ENCODE data around the gene ARHGEF7. TPM values are rescaled to one million over a fixed set of nuclear protein-coding genes. Genes with fewer than 3 reads are reported as not detected.
A peak's percentile ranks its signal among the peaks of the same experiment; 100 is the strongest.

The ARHGEF7 gene
- total RNA-seq, 2 experiments from 2014 or later, result 78.9 to 82.0 TPM

- Mint-ChIP-seq H3K36me3 (peaks cover 8% of the 10 kb centered on the region), H3K27me3 (no peaks in the 10 kb centered on the region), H3K9me3 (no peaks in the 10 kb centered on the region), H3K4me3 (no peak overlapping the region), H3K4me1 (peaks cover 28% of the 10 kb centered on the region), H3K27ac (no peak overlapping the region)
- no peak for DNase-seq
- ATAC-seq (ENCODE audit: low read depth), result no peak
- POLR2A ChIA-PET, result no interaction called here
These were observed 91.0 kb downstream of the ARHGEF7 start for GRCh38 chr13:111206148-111206547.

DNA sequence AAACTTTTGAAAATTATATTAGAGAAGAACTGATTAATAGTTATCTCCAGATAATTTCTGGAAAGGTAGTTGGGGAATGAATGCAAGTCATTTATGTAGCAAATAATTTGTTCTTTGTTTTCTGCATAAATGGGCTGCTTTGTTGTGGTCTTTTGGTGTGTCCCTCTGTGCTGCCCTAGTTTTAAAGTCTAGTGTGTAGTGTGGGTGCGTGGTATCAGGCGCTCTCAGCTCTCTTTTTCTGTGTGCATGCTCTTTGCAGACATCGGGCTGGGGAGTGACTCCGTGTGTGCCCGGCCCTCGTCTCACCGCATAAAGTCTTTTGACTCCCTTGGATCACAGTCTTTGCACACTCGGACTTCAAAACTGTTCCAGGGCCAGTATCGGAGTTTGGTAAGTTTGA, 94.5 kb downstream of the ARHGEF7 start:
- no peak overlapping the region for H3K27ac Mint-ChIP-seq
- H3K4me3 Mint-ChIP-seq, result no peak overlapping the region
- DNase-seq, result no peak
- H3K4me1 Mint-ChIP-seq, result peaks cover 5% of the 10 kb centered on the region
- no peak for ATAC-seq (ENCODE audit: low read depth)
- no peaks in the 10 kb centered on the region for H3K9me3 Mint-ChIP-seq
- H3K36me3 Mint-ChIP-seq, result peaks cover 9% of the 10 kb centered on the region
- H3K27me3 Mint-ChIP-seq, result no peaks in the 10 kb centered on the region
- POLR2A ChIA-PET, result no interaction called here

GRCh38 chr13:111210091-111210490, 95.0 kb downstream of the ARHGEF7 start:
- Mint-ChIP-seq H3K9me3 (no peaks in the 10 kb centered on the region), H3K4me3 (no peak overlapping the region), H3K27ac (no peak overlapping the region), H3K27me3 (no peaks in the 10 kb centered on the region), H3K36me3 (peaks cover 9% of the 10 kb centered on the region), H3K4me1 (peaks cover 5% of the 10 kb centered on the region)
- ATAC-seq (ENCODE audit: low read depth) (no peak), DNase-seq (no peak)
- POLR2A ChIA-PET, result no interaction called here

- DNase-seq, result no peak
- Mint-ChIP-seq H3K36me3 (peaks cover 9% of the 10 kb centered on the region), H3K27ac (no peak overlapping the region), H3K27me3 (no peaks in the 10 kb centered on the region), H3K4me3 (no peak overlapping the region), H3K9me3 (no peaks in the 10 kb centered on the region), H3K4me1 (peaks cover 11% of the 10 kb centered on the region)
- no peak for ATAC-seq (ENCODE audit: low read depth)
- POLR2A ChIA-PET, result no interaction called here
These were observed 95.7 kb downstream of the ARHGEF7 start for GRCh38 chr13:111210544-111211469.

DNA sequence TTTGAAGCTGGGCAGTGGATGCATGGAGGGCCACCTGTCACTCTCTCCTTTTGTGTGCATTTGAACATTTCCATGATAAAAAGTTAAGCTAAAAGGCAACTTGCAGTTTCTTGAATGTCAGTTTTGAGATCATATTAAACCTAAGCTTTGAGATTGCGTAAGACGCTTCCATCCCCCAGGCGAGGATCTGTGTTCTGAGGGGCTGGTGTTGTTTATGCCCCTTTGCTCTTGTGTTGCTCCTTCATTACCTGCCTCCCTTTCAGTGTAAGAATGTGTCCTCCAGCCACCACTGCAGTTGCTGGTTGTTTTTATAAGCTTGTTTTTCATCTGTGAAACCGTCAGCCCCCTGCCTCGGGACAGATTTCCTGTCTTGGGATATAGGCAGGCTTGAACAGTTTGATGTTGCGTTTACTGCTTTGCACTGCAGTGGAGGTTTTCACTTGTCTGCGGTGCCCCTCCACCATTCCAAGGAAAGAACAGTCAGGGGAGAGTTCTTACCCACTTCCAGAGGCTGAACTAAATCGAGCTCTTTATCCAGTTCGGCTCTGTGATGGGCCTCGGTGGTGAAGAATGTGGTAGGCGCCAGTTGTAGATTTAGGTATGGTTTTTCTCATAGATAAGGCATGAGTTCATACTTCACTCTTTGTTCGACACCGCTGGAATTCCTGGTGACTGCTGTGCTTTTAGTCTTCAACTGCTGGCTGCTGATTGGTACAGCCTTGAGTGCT, 96.8 kb downstream of the ARHGEF7 start:
- H3K27ac Mint-ChIP-seq, result no peak overlapping the region
- peaks cover 13% of the 10 kb centered on the region for H3K4me1 Mint-ChIP-seq
- H3K9me3 Mint-ChIP-seq, result no peaks in the 10 kb centered on the region
- POLR2A ChIA-PET, result no interaction called here
- no peaks in the 10 kb centered on the region for H3K27me3 Mint-ChIP-seq
- H3K36me3 Mint-ChIP-seq, result peaks cover 5% of the 10 kb centered on the region
- ATAC-seq (ENCODE audit: low read depth) (no peak), DNase-seq (no peak)
- H3K4me3 Mint-ChIP-seq, result no peak overlapping the region

- H3K4me1 Mint-ChIP-seq, result peaks cover 13% of the 10 kb centered on the region
- H3K27ac Mint-ChIP-seq, result no peak overlapping the region
- POLR2A ChIA-PET, result no interaction called here
- ATAC-seq (ENCODE audit: low read depth) (no peak), DNase-seq (no peak)
- no peak overlapping the region for H3K4me3 Mint-ChIP-seq
- H3K36me3 Mint-ChIP-seq, result peaks cover 5% of the 10 kb centered on the region
- H3K27me3 Mint-ChIP-seq, result no peaks in the 10 kb centered on the region
- H3K9me3 Mint-ChIP-seq, result no peaks in the 10 kb centered on the region
These were observed 97.4 kb downstream of the ARHGEF7 start for GRCh38 chr13:111212517-111212873.

- no peaks in the 10 kb centered on the region for H3K9me3 Mint-ChIP-seq
- DNase-seq (no peak), ATAC-seq (ENCODE audit: low read depth) (no peak)
- no peak overlapping the region for H3K27ac Mint-ChIP-seq
- POLR2A ChIA-PET, result no interaction called here
- H3K27me3 Mint-ChIP-seq, result no peaks in the 10 kb centered on the region
- no peak overlapping the region for H3K4me3 Mint-ChIP-seq
- peaks cover 15% of the 10 kb centered on the region for H3K4me1 Mint-ChIP-seq
- H3K36me3 Mint-ChIP-seq, result peaks cover 8% of the 10 kb centered on the region
These were observed 99.0 kb downstream of the ARHGEF7 start for GRCh38 chr13:111213964-111214726.

- Mint-ChIP-seq H3K9me3 (no peaks in the 10 kb centered on the region), H3K4me1 (peaks cover 12% of the 10 kb centered on the region), H3K27ac (no peak overlapping the region), H3K4me3 (no peak overlapping the region), H3K36me3 (peaks cover 6% of the 10 kb centered on the region), H3K27me3 (no peaks in the 10 kb centered on the region)
- no peak for ATAC-seq (ENCODE audit: low read depth)
- no peak for DNase-seq
- POLR2A ChIA-PET, result interaction anchor here (0.7 to 0.8 kb wide), 2 partner anchors 24 to 148 kb away, joined by 4 read pairs; no protein-coding TSS in a partner anchor
These were observed 100.3 kb downstream of the ARHGEF7 start for GRCh38 chr13:111215081-111216047.

DNA sequence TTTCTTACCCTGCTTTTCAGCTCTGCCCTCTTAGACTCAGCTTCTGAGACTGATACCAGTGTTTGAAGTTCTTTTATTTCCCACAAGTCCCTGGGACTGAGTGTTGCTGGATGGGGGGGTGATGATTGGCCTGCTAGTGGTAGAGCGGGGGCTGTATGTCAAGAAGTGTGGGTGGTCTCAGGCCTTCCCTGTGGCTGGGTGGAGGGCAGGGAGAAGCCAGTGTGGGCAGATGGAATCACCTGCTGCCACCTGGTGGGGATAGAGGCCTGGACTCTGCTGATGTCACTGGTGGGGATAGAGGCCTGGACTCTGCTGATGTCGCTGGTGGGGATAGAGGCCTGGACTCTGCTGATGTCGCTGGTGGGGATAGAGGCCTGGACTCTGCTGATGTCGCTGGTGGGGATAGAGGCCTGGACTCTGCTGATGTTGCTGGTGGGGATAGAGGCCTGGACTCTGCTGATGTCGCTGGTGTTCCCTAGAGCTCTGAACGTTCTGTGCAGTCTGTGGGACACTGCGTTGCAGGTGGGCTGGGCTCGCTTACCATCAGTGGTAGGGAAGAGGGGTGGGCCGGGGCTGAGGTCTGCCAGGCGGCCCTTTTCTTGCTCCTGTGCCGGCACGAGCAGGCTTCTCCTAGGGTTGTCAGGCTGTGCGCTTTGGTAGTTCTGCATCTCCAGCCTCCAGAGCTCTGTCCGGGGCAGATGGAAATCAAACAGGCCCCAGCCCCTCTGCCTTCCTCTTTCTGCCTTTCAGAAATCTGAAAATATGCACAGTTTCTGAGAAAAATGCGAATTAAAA, 101.3 kb downstream of the ARHGEF7 start:
- POLR2A ChIA-PET, result interaction anchor here (0.7 to 0.8 kb wide), 2 partner anchors 25 to 149 kb away, joined by 4 read pairs; no protein-coding TSS in a partner anchor
- Mint-ChIP-seq H3K4me1 (peaks cover 10% of the 10 kb centered on the region), H3K9me3 (no peaks in the 10 kb centered on the region), H3K27me3 (no peaks in the 10 kb centered on the region), H3K36me3 (peaks cover 4% of the 10 kb centered on the region), H3K27ac (peak overlapping the region; percentile 75), H3K4me3 (no peak overlapping the region)
- peak; percentile 49 for DNase-seq
- ATAC-seq (ENCODE audit: low read depth), result peak; percentile 36

DNA sequence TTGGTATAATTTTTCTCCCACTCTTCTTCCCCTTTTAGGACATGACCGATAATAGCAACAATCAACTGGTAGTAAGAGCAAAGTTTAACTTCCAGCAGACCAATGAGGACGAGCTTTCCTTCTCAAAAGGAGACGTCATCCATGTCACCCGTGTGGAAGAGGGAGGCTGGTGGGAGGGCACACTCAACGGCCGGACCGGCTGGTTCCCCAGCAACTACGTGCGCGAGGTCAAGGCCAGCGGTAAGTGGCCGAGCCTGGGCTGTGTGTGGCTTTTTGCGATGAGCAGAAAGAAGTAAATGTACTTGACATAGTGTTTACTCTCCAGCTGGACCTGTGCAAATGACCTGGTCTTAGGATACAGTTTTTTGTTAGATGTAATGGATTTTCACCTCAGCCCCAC, 102.5 kb downstream of the ARHGEF7 start:
- no peak overlapping the region for H3K4me3 Mint-ChIP-seq
- DNase-seq (no peak), ATAC-seq (ENCODE audit: low read depth) (no peak)
- no peaks in the 10 kb centered on the region for H3K27me3 Mint-ChIP-seq
- H3K36me3 Mint-ChIP-seq, result peaks cover 3% of the 10 kb centered on the region
- H3K4me1 Mint-ChIP-seq, result peaks cover 12% of the 10 kb centered on the region
- no peak overlapping the region for H3K27ac Mint-ChIP-seq
- no peaks in the 10 kb centered on the region for H3K9me3 Mint-ChIP-seq
- POLR2A ChIA-PET, result no interaction called here

DNA sequence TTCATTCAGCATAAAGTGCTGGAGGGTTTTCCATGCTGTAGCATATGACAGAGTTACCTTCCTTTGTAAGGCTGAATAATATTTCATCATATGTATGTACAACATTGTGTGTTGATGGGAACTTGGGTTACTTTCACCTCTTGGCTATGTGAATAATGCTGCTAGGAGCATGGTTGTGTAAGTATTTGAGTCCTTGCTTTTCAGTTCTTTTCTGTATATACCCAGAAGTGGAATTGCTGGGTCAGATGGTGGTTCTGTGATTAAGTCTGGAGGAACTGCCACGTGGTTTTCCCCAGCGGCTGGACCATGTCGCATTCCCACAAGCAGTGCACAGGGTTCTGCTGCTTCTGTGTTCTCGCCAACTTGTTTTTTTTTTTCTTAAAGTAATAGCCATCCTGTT, 104.2 kb downstream of the ARHGEF7 start:
- H3K27ac Mint-ChIP-seq, result no peak overlapping the region
- H3K4me1 Mint-ChIP-seq, result peaks cover 15% of the 10 kb centered on the region
- no peak overlapping the region for H3K4me3 Mint-ChIP-seq
- ATAC-seq (ENCODE audit: low read depth), result no peak
- H3K27me3 Mint-ChIP-seq, result no peaks in the 10 kb centered on the region
- no peaks in the 10 kb centered on the region for H3K9me3 Mint-ChIP-seq
- POLR2A ChIA-PET, result no interaction called here
- no peak for DNase-seq
- H3K36me3 Mint-ChIP-seq, result peaks cover 5% of the 10 kb centered on the region

- ATAC-seq (ENCODE audit: low read depth) (no peak), DNase-seq (no peak)
- Mint-ChIP-seq H3K4me1 (peaks cover 17% of the 10 kb centered on the region), H3K27ac (no peak overlapping the region), H3K4me3 (no peak overlapping the region), H3K36me3 (peaks cover 5% of the 10 kb centered on the region), H3K9me3 (no peaks in the 10 kb centered on the region), H3K27me3 (no peaks in the 10 kb centered on the region)
- POLR2A ChIA-PET, result no interaction called here
These were observed 104.8 kb downstream of the ARHGEF7 start for GRCh38 chr13:111219950-111220349.

Measured in activated naive CD8-positive, alpha-beta T cell treated with anti-CD3 and anti-CD28 coated beads, Interleukin-2, amount 10 ng/mL, durations not matched to agents 7 days and 5 days (primary cell).